Neuronal stem cell (in vitro differentiated cells): ENCODE measurements around the gene DDI2.

ENCODE experiments used
- DNase-seq: peaks from one replicate; pipeline ENCODE4 v3.0.0-alpha.2; 2013; ENCODE audit warnings: low spot score
- H2AFZ ChIP-seq: one replicate; pipeline ENCODE4 v1.6.1; 2013; ENCODE audit warnings: mild to moderate bottlenecking, low read length, inconsistent platforms
- H2AK5ac ChIP-seq: 2 replicates; pipeline ENCODE4 v1.6.1; 2013; ENCODE audit warnings: low read depth, mild to moderate bottlenecking, inconsistent platforms, low read length, moderate library complexity, mixed read lengths
- H2BK120ac ChIP-seq: 2 replicates; pipeline ENCODE4 v1.6.1; 2013; ENCODE audit warnings: low read depth, mild to moderate bottlenecking, inconsistent platforms, low read length, moderate library complexity, mixed read lengths
- H2BK12ac ChIP-seq: one replicate; pipeline ENCODE4 v1.6.1; 2013; ENCODE audit warnings: low read length, inconsistent platforms
- H2BK15ac ChIP-seq: 2 replicates; pipeline ENCODE4 v1.6.1; 2013; ENCODE audit warnings: mild to moderate bottlenecking, low read length, inconsistent platforms, mixed read lengths
- H2BK5ac ChIP-seq: one replicate; pipeline ENCODE4 v1.6.1; 2013; ENCODE audit warnings: inconsistent platforms, mild to moderate bottlenecking, low read length, moderate library complexity
- H3K14ac ChIP-seq: one replicate; pipeline ENCODE4 v1.6.1; 2013; ENCODE audit warnings: low read length, inconsistent platforms
- H3K18ac ChIP-seq: 2 replicates; pipeline ENCODE4 v1.6.1; 2013; ENCODE audit warnings: low read length, inconsistent platforms
- H3K23ac ChIP-seq: 2 replicates; pipeline ENCODE4 v1.6.1; 2013; ENCODE audit warnings: low read depth, mild to moderate bottlenecking, mixed read lengths, low read length, inconsistent platforms; ENCODE audit not compliant: poor library complexity
- H3K27ac ChIP-seq: replicated peaks from 3 replicates; pipeline ENCODE4 v1.5.1; 2013; ENCODE audit warnings: low read length, inconsistent platforms
- H3K27me3 ChIP-seq, 3 experiments: 2 replicates each; pipeline ENCODE4 v1.6.1; 2013; ENCODE audit warnings: low read length in 3 of 3, mild to moderate bottlenecking in 2 of 3, inconsistent platforms in 1 of 3, low read depth in 1 of 3, mixed read lengths in 1 of 3, moderate library complexity in 1 of 3; ENCODE audit not compliant: control insufficient read depth in 3 of 3, insufficient read depth in 3 of 3
- H3K36me3 ChIP-seq, 2 donors: replicated peaks in 1 of 2; 2 replicates each; pipeline ENCODE4 v1.6.1; 2013; ENCODE audit warnings: low read length in 2 of 2; ENCODE audit not compliant: control insufficient read depth in 2 of 2, insufficient read depth in 2 of 2
- H3K4ac ChIP-seq: 2 replicates; pipeline ENCODE4 v1.6.1; 2013; ENCODE audit warnings: inconsistent platforms, mild to moderate bottlenecking, low read length, moderate library complexity
- H3K4me1 ChIP-seq, 2 donors: 1 replicate in 1 of 2; 2 replicates in 1 of 2; pipeline ENCODE4 v1.6.1; 2013; ENCODE audit warnings: low read length in 2 of 2, low read depth in 1 of 2; ENCODE audit not compliant: control insufficient read depth in 2 of 2, insufficient read depth in 1 of 2
- H3K4me2 ChIP-seq: one replicate; pipeline ENCODE4 v1.6.1; 2013; ENCODE audit warnings: mild to moderate bottlenecking, low read length, inconsistent platforms; ENCODE audit not compliant: insufficient read depth, poor library complexity, severe bottlenecking
- H3K4me3 ChIP-seq, 2 donors: 2 replicates each; pipeline ENCODE4 v1.5.1; 2013; ENCODE audit warnings: low read length in 2 of 2, mild to moderate bottlenecking in 2 of 2, inconsistent platforms in 1 of 2, moderate library complexity in 1 of 2
- H3K79me1 ChIP-seq: one replicate; pipeline ENCODE4 v1.6.1; 2013; ENCODE audit warnings: low read depth, mild to moderate bottlenecking, inconsistent platforms, low read length, moderate library complexity
- H3K9ac ChIP-seq: one replicate; pipeline ENCODE4 v1.6.1; 2013; ENCODE audit warnings: mild to moderate bottlenecking, low read depth, low read length, inconsistent platforms; ENCODE audit not compliant: poor library complexity
- H3K9me3 ChIP-seq, 2 donors: replicated peaks in 1 of 2; 2 replicates each; pipeline versions ENCODE3 to v1.6.1; 2013; ENCODE audit warnings: low read length in 2 of 2, mild to moderate bottlenecking in 2 of 2, inconsistent platforms in 1 of 2, low read depth in 1 of 2, mixed read lengths in 1 of 2, moderate library complexity in 1 of 2; ENCODE audit not compliant: control insufficient read depth in 2 of 2, insufficient read depth in 1 of 2
- H4K8ac ChIP-seq: one replicate; pipeline ENCODE4 v1.6.1; 2013; ENCODE audit warnings: low read depth, mild to moderate bottlenecking, inconsistent platforms, low read length, moderate library complexity
- H4K91ac ChIP-seq: one replicate; pipeline ENCODE4 v1.6.1; 2013; ENCODE audit warnings: low read length, low read depth, mild to moderate bottlenecking, inconsistent platforms; ENCODE audit not compliant: poor library complexity
- WGBS, 2 donors: extraction: QIAGEN DNeasy Blood & Tissue Kit; methylation state at CpG; one replicate each; pipeline ENCODE4 v1.1.7; 2013; ENCODE audit warnings: missing lambda C conversion rate in 2 of 2, mixed read lengths in 1 of 2; ENCODE audit not compliant: insufficient read length in 2 of 2, insufficient replicate concordance in 1 of 2; ENCODE audit errors: extremely low coverage in 2 of 2; 5-methylcytosine and 5-hydroxymethylcytosine counted together

Gene DDI2

DNA sequence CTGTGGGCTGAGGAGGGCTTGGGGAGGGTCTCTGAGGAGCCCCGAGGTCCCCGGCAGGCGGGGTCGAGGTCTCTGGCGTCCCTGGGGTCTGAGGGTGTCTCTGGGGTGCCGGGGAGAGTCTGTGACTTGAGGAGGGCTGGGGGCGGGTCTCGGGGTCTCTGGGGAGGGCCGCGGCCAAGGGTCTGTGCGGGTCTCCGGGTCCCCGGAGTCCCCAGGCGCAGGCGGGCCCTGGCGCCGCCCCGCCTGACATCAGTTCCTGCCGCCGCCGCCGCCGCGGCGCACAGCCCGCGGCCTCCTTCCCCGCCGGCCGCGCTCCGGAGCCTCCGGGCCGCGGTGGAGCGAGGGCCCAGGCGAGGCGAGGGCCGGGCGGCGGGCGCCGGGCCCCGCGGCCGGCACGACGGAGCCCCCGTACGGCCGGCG, 66.8 kb downstream of the DDI2 start, which contains the start of gene PLEKHM2:
Gene PLEKHM2, plus strand, starts transcription at position 279 of the 420 bp plus-strand sequence. CDS start 239 bp downstream, outside the sequence.
- H3K4me3 ChIP-seq, result peak within 1 kb of the TSS; percentile 82 to 92
- peaks cover 0 to 2% of the 10 kb centered on the region in 2 donors for H3K9me3 ChIP-seq
- peak within 1 kb of the TSS; percentile 43 for H2BK5ac ChIP-seq
- no peak within 1 kb of the TSS for H2BK12ac ChIP-seq
- peak within 1 kb of the TSS; percentile 17 for H3K14ac ChIP-seq
- H3K18ac ChIP-seq, result peak within 1 kb of the TSS; percentile 96
- peak within 1 kb of the TSS; percentile 45 for H3K23ac ChIP-seq
- H2BK15ac ChIP-seq, result peak within 1 kb of the TSS; percentile 84
- H3K9ac ChIP-seq, result peak within 1 kb of the TSS; percentile 92
- DNase-seq, result peak; percentile 32
- no peak within 1 kb of the TSS for H3K27ac ChIP-seq
- WGBS, 2 donors, result no CpG with 5 or more reads among the region's 52 CpGs
- no peak within 1 kb of the TSS for H4K8ac ChIP-seq
- peaks cover 0 to 6% of the 10 kb centered on the region in 2 donors for H3K36me3 ChIP-seq
- H2AK5ac ChIP-seq, result peak within 1 kb of the TSS; percentile 89
- peak within 1 kb of the TSS; percentile 89 for H2BK120ac ChIP-seq
- H3K4me2 ChIP-seq, result peak within 1 kb of the TSS; percentile 61
- no peak within 1 kb of the TSS for H4K91ac ChIP-seq
- peaks cover 5 to 8% of the 10 kb centered on the region in 2 donors for H3K4me1 ChIP-seq
- peak within 1 kb of the TSS; percentile 99 for H2AFZ ChIP-seq
- peak within 1 kb of the TSS; percentile 67 for H3K4ac ChIP-seq
- H3K27me3 ChIP-seq, result no peaks in the 10 kb centered on the region
- H3K79me1 ChIP-seq, result peaks cover 1% of the 10 kb centered on the region

DNA sequence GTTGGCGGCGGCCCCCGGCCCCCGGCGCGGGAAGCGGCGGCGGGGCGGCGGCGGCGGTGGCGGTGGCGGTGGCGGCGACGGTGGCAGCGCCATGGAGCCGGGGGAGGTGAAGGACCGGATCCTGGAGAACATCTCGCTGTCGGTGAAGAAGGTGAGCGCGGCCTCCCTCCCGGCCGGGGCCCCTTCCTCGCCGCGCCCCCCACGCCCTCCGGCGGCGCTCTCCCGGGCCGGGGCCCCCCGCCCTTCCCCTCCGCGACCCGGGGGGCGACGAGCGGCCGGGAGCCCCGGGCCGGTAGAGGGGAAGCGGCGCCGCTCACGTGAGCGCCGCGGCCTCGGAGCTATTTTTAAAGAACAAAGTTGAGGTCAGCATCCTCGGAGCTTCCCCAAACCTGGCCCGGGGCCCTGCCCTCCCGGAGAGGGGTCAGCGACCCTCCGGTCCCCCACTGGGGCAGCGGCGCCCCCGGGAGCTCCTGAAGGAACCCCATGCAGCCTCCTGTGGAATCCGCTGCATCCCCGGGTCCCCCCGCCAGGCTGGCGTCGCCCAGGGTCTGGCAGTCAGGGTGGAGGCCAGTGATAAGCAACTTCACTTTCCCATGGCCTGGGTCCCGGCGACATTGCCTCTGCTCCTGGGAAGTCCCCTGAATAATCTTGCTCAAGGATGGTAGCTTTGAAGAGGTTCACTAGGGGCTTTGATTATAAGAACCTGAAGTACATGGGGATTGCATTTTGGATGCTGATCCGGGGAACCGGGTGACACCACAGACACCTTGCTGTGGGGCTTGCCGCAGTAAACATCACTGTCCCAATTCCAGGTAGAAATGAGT, 67.4 kb downstream of the DDI2 start:
- Histone ChIP-seq H2AFZ (peak overlapping the region; percentile 90), H2BK12ac (no peak overlapping the region), H4K91ac (no peak overlapping the region), H3K18ac (peak overlapping the region; percentile 91), H3K9me3 (no peaks in the 10 kb centered on the region), H3K27ac (no peak overlapping the region), H3K36me3 (peaks cover 3 to 10% of the 10 kb centered on the region in 2 donors), H3K4me1 (peaks cover 5 to 8% of the 10 kb centered on the region in 2 donors), H3K4me3 (peak overlapping the region; percentile 82 to 92), H4K8ac (no peak overlapping the region), H3K27me3 (no peaks in the 10 kb centered on the region), H2BK5ac (no peak overlapping the region), H2BK120ac (no peak overlapping the region), H3K4me2 (peak overlapping the region; percentile 61), H3K9ac (peak overlapping the region; percentile 92), H3K23ac (no peak overlapping the region), H2AK5ac (no peak overlapping the region), H3K14ac (no peak overlapping the region), H3K4ac (no peak overlapping the region), H2BK15ac (no peak overlapping the region), H3K79me1 (peaks cover 4% of the 10 kb centered on the region)
- DNase-seq, result peak; percentile 23
- WGBS, 2 donors, result no CpG with 5 or more reads among the region's 72 CpGs

DNA sequence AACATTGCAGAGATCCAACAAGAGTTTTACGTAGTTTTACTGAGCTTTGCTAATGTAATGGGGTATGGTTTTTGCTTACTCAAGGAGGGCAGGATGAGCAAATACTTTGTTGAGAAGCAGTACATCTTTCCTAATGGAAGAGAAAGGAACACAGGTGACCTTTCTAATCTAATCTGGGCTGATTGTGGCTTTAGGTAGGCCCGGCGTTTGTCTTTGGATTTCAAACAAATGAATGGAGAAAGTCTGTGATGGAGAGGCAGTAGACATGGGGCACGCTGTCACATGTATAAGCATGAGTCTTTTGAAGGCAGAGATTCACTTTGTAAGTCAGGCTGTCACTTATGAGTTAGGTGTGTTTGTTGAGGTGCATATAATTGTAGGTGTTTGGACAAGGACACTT, 68.6 kb downstream of the DDI2 start:
- Histone ChIP-seq H2BK12ac (no peak overlapping the region), H4K8ac (no peak overlapping the region), H3K27ac (no peak overlapping the region), H2AK5ac (no peak overlapping the region), H3K9me3 (no peaks in the 10 kb centered on the region), H3K14ac (no peak overlapping the region), H3K4me3 (peak overlapping the region in 1 of 2 donors; percentile 13), H2BK5ac (no peak overlapping the region), H3K27me3 (no peaks in the 10 kb centered on the region), H2BK15ac (no peak overlapping the region), H3K4ac (no peak overlapping the region), H3K4me2 (no peak overlapping the region), H3K4me1 (peaks cover 5 to 8% of the 10 kb centered on the region in 2 donors), H3K18ac (no peak overlapping the region), H3K9ac (no peak overlapping the region), H2BK120ac (no peak overlapping the region), H3K36me3 (peaks cover 3 to 10% of the 10 kb centered on the region in 2 donors), H2AFZ (no peak overlapping the region), H3K79me1 (peaks cover 4% of the 10 kb centered on the region), H4K91ac (no peak overlapping the region), H3K23ac (no peak overlapping the region)
- DNase-seq, result no peak
- no CpG with 5 or more reads among the region's 4 CpGs for WGBS, 2 donors

DNA sequence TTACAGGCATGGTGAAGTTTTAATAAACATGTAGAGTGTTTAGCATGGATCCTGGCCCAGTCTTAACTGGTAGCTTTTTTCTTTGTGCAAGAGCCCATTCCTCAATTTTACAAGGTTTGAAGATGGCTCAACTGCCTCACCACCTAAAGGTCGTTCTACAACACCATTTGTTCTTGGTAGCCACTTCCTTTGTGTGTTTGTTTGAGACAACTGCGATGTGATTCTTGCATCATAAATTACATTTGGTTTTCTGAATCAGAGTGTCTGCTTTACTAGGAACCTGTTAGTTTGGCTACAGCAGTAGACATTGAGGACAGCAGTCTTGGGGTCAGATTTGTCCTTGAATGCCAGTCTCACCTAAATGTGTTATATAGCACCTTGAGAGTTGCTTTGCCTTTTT, 70.2 kb downstream of the DDI2 start:
- no peak for DNase-seq
- Histone ChIP-seq H3K9ac (no peak overlapping the region), H3K79me1 (peaks cover 4% of the 10 kb centered on the region), H3K27me3 (no peaks in the 10 kb centered on the region), H2BK120ac (no peak overlapping the region), H2BK5ac (no peak overlapping the region), H3K4me2 (no peak overlapping the region), H3K18ac (no peak overlapping the region), H4K8ac (no peak overlapping the region), H2BK12ac (no peak overlapping the region), H4K91ac (no peak overlapping the region), H3K9me3 (peaks cover 0 to 2% of the 10 kb centered on the region in 2 donors), H3K36me3 (peaks cover 3 to 10% of the 10 kb centered on the region in 2 donors), H3K14ac (no peak overlapping the region), H3K4me1 (peaks cover 3 to 8% of the 10 kb centered on the region in 2 donors), H3K4ac (no peak overlapping the region), H2AFZ (no peak overlapping the region), H3K4me3 (no peak overlapping the region), H2BK15ac (no peak overlapping the region), H3K23ac (no peak overlapping the region), H3K27ac (no peak overlapping the region), H2AK5ac (no peak overlapping the region)
- no CpG with 5 or more reads among the region's 2 CpGs for WGBS, 2 donors
